Measurements from ENCODE around the gene GAGE2A.
"Not testable (repeated sequence)": the region's sequence is repeated elsewhere in the genome, so short reads cannot be mapped to it uniquely, and the experiment has no call there.

Gene GAGE2A, protein sequence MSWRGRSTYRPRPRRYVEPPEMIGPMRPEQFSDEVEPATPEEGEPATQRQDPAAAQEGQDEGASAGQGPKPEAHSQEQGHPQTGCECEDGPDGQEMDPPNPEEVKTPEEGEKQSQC

DNA sequence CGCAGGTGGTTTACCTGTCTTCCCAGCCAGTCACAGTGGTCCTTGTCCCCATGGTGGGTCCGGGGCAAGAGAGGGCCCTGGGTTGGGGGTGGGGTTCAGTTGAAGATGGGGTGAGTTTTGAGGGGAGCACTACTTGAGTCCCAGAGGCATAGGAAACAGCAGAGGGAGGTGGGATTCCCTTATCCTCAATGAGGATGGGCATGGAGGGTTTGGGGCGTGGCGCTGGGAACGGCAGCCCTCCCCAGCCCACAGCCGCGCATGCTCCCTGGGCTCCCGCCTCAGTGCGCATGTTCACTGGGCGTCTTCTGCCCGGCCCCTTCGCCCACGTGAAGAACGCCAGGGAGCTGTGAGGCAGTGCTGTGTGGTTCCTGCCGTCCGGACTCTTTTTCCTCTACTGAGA, at the start of gene GAGE2A:
TSS of gene GAGE2A (plus strand) at position 301 of the 400 bp plus-strand sequence. CDS start 1,155 bp downstream, outside the sequence.
- DNase-seq (ENCODE audit: low read depth, low spot score), result not testable (repeated sequence)

GRCh38 chrX:49541433-49541832, 47.9 kb upstream of the GAGE2A start, which contains the start of gene GAGE12D:
Gene GAGE12D (plus strand): TSS chrX:49541733. CDS start chrX:49542888, 1,155 bp downstream.
- DNase-seq (ENCODE audit: low read depth, low spot score), result not testable (repeated sequence)

DNA sequence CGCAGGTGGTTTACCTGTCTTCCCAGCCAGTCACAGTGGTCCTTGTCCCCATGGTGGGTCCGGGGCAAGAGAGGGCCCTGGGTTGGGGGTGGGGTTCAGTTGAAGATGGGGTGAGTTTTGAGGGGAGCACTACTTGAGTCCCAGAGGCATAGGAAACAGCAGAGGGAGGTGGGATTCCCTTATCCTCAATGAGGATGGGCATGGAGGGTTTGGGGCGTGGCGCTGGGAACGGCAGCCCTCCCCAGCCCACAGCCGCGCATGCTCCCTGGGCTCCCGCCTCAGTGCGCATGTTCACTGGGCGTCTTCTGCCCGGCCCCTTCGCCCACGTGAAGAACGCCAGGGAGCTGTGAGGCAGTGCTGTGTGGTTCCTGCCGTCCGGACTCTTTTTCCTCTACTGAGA, 38.3 kb upstream of the GAGE2A start, which contains the start of gene GAGE12E:
TSS of gene GAGE12E (plus strand) at position 301 of the 400 bp plus-strand sequence. CDS start 1,155 bp downstream, outside the sequence.
- not testable (repeated sequence) for DNase-seq (ENCODE audit: low read depth, low spot score)

GRCh38 chrX:49560542-49560941, 28.8 kb upstream of the GAGE2A start, which contains the start of gene GAGE12F:
Gene GAGE12F (plus strand): TSS chrX:49560842. CDS start chrX:49561997, 1,155 bp downstream.
- not testable (repeated sequence) for DNase-seq (ENCODE audit: low read depth, low spot score)

DNA sequence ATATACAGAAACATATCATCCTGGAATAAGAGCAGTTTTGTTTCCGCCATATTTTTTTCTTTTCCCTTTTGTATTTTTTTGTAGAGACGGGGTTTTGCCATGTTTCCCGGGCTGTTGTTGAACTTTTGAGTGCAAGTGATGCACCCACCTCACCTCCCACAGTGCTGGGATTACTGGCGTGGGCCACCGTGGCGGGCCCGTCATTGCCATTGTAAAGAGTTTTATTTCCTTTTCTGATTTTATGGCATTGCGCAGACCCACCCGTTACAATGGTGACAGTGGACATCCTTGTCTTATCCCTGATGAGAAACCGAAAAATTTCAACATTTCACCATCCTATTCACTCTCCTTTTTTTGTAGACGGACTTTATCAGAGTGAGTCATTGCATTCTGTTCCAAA, 20.6 kb upstream of the GAGE2A start:
- not testable (repeated sequence) for DNase-seq (ENCODE audit: low read depth, low spot score)

- not testable (repeated sequence) for DNase-seq (ENCODE audit: low read depth, low spot score)
Observed at GRCh38 chrX:49569152-49569551, 20.1 kb upstream of the GAGE2A start.

- DNase-seq (ENCODE audit: low read depth, low spot score), result not testable (repeated sequence)
Observed at GRCh38 chrX:49570100-49570499, 19.2 kb upstream of the GAGE2A start, which contains the start of gene GAGE12G. Gene GAGE12G (plus strand): TSS chrX:49570400. CDS start chrX:49571555, 1,155 bp downstream.

DNA sequence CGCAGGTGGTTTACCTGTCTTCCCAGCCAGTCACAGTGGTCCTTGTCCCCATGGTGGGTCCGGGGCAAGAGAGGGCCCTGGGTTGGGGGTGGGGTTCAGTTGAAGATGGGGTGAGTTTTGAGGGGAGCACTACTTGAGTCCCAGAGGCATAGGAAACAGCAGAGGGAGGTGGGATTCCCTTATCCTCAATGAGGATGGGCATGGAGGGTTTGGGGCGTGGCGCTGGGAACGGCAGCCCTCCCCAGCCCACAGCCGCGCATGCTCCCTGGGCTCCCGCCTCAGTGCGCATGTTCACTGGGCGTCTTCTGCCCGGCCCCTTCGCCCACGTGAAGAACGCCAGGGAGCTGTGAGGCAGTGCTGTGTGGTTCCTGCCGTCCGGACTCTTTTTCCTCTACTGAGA, 9.6 kb upstream of the GAGE2A start, which contains the start of gene GAGE12H:
TSS of gene GAGE12H (plus strand) at position 301 of the 400 bp plus-strand sequence. CDS start 1,155 bp downstream, outside the sequence.
- DNase-seq (ENCODE audit: low read depth, low spot score), result not testable (repeated sequence)

- not testable (repeated sequence) for DNase-seq (ENCODE audit: low read depth, low spot score)
Observed at GRCh38 chrX:49589769-49590478, 628 bp downstream of the GAGE2A start.

- not testable (repeated sequence) for DNase-seq (ENCODE audit: low read depth, low spot score)
Observed at GRCh38 chrX:49590488-49590887, 1.2 kb downstream of the GAGE2A start.

GRCh38 chrX:49598720-49599119, 9.4 kb downstream of the GAGE2A start, which contains the start of gene GAGE1:
Gene GAGE1 (plus strand): TSS chrX:49599020. CDS start chrX:49600175, 1,155 bp downstream.
- not testable (repeated sequence) for DNase-seq (ENCODE audit: low read depth, low spot score)

DNA sequence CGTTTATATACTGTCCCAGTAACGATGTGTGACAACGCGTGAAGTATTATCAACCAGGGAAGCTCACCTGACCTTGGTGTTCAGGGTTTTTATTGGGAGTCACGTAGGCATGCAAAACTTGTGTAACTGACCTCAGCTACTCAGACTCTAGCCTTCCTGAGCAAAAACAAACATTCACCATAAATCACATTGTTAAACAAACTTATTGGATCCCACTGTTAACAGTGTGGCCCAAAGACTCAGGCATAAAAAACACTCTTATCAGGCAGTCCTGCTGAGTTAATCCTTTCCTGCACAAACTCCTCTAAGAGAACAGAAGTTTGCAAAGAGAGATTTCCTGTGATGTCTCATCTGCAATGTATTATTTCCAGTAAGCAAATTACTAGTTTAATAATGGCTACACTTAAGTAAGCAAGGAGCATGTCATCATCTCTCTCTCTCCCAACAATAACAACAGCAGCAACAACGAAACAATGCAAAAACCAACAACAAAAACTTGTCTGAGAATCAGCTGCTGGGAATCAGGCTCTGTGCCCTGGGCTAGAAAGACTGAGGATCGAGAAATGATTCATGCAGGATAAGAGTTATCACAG, 21.5 kb downstream of the GAGE2A start:
- no peak for DNase-seq (ENCODE audit: low read depth, low spot score)

DNA sequence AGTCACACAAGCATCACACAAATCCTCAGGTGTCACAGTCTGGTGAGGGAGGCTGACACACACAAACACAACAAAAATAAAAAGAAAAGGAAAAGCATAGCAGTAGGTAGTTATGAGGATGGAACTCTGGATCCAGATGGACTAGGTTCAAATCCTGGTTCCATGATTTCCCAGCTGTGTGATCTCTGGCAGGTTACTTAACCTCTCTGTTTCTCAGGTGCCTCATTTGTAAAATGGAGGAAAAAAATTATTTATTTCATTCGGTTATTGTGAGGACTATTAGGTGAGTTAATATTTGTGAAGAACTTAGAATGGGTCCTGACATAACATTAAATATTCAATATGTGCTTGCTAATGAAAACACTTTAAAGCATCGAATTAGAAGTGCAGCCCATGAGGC, 29.3 kb downstream of the GAGE2A start:
- DNase-seq (ENCODE audit: low read depth, low spot score), result no peak

DNA sequence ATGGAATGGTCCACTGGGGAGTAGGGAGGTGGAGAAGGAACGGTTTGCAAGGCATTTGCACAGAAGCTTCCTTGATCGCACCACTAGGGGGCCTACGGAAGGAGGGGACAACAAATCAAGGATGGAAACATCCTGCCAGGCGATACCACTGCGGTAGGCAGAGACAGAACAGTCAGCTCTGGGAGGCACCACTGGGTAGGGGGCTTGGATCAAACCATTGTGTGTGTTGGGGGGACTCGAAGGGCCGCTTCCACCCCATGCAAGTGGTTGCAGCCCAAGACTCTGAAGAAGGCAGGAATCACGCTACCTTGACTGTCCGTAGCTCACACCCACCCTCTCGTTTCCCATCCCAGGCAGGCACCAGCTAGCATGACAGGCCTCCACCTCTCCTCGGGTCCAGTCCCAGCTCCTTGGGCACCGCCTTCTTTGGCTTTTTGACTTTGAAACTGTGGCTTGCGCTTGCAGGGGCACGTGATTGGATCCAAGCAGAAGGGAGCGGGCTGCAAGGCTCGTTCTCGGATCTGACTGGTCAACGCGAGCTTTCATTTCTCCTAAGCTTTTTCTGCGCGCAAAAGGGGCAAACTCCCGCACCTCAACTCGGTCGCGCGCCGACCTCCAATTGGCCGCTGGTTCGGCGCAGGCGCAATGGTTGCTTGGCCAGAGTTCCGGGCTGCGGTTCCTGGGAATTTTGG, 37.9 kb downstream of the GAGE2A start:
- no peak for DNase-seq (ENCODE audit: low read depth, low spot score)

DNA sequence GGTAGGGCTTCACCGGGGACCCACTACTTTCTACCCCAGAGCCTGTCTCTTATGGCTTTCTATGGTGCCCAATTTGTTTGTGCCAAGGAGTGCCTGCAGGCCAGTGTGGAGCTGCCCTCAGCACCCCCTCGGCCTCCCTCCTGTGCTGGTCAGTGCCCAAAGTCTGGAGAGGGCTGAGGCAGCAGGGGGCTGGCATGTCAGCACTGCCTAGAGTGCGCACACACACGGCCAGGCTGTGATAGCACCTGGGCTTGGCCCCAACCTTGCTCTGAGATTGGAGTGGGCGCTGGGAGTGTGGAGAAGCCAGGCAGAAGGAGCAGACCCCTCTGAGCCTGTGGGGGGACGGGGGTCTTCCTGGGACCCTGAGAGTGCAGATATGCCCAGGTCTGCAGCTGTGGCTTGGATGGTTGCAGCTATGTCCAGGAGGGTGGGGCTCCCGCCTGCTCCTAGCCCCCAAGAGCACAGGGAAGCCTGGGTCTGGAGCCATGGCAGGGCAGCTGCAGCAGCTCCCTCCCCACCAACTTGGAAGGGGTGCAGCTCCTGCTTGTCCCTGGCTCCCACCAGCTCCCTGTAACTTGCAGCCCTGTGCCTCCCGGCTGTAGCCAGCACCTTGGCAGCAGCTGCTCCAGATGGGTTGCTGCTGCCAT, 55.8 kb downstream of the GAGE2A start:
- DNase-seq (ENCODE audit: low read depth, low spot score), result no peak
